K562 (cell line): ENCODE results near the gene DDR2. TPM values are rescaled to one million over a fixed set of nuclear protein-coding genes. Genes with fewer than 3 reads are reported as not detected.

Experiments used
- ATAC-seq: fragments of 200-7000 bp; cut with Tn5 transposase; 3 replicates; pipeline ENCODE4 v1.9.1; 2020; ENCODE audit warnings: moderate library complexity
- BruUV-seq: library from RNA; stranded (reverse); fragments of 400-500 nt; replicated peaks from 2 replicates; lab custom pipeline; 2021; lab: Mats Ljungman, UMichigan
- CTCF ChIA-PET: fragments of 300-600 bp; formaldehyde crosslinking; extraction: SDS; loops from one replicate; lab custom pipeline; 2021; ENCODE audit warnings: low intra/inter-chr PET ratio; lab: Yijun Ruan, JAX
- POLR2A ChIA-PET: fragments of 300-600, 350-650 bp; sonication (Branson Sonifier 250); formaldehyde crosslinking; extraction: SDS; loops from one replicate; lab custom pipeline; 2021; ENCODE audit warnings: antibody characterized with exemption, inconsistent platforms; lab: Yijun Ruan, JAX
- DNase-seq, 4 experiments: peaks; one replicate each; pipeline versions ENCODE4 v3.0.0 to v3.0.0-alpha.2; 2011 to 2018; ENCODE audit warnings: low spot score in 3 of 4, mixed read lengths in 3 of 4; ENCODE audit errors: extremely low read depth in 1 of 4
- FAIRE-seq: peaks from 2 replicates; lab custom pipeline; 2011; peaks lifted over from hg19 to GRCh38; lab: Jason Lieb, UNC
- H2AFZ ChIP-seq: 2 replicates; pipeline ENCODE4 v1.6.0; 2011; ENCODE audit warnings: low read depth, low read length, control low read depth, inconsistent platforms
- H3K27ac ChIP-seq: fragments of 200-600 bp; 3 replicates; pipeline ENCODE4 v1.8.0; 2011; ENCODE audit warnings: low read depth, mild to moderate bottlenecking, control low read depth, inconsistent platforms, low read length, moderate library complexity, mixed read lengths; ENCODE audit errors: extremely low read depth
- H3K27me3 ChIP-seq, 2 experiments: fragments of 300-600 bp in 1 of 2; 2 replicates in 1 of 2; 3 replicates in 1 of 2; pipeline versions ENCODE4 v1.6.0 to v1.8.0; 2011; ENCODE audit warnings: inconsistent platforms in 2 of 2, low read length in 2 of 2, mild to moderate bottlenecking in 1 of 2, mixed read lengths in 1 of 2, moderate library complexity in 1 of 2; ENCODE audit not compliant: control insufficient read depth in 2 of 2, insufficient read depth in 2 of 2
- H3K36me3 ChIP-seq: fragments of 300-600 bp; 3 replicates; pipeline ENCODE4 v1.8.0; 2011; ENCODE audit warnings: mild to moderate bottlenecking, low read length, inconsistent platforms; ENCODE audit not compliant: control insufficient read depth, insufficient read depth
- H3K4me1 ChIP-seq, 2 experiments: fragments of 200-600 bp in 1 of 2; replicated peaks in 1 of 2; 2 replicates in 1 of 2; 3 replicates in 1 of 2; pipeline versions ENCODE4 v1.5.1 to v1.8.0; 2011; ENCODE audit warnings: inconsistent platforms in 2 of 2, low read length in 2 of 2, mild to moderate bottlenecking in 1 of 2, mixed read lengths in 1 of 2, moderate library complexity in 1 of 2; ENCODE audit not compliant: control insufficient read depth in 2 of 2, insufficient read depth in 2 of 2
- H3K4me2 ChIP-seq: 2 replicates; pipeline ENCODE4 v1.6.1; 2011; ENCODE audit warnings: low read length, control low read depth, inconsistent platforms, mixed read lengths; ENCODE audit not compliant: insufficient read depth
- H3K4me3 ChIP-seq: fragments of 200-600 bp; sonication (generic), shearing (Covaris generic); 2 replicates; pipeline ENCODE4 v1.5.1; 2016; ENCODE audit warnings: control low read depth, inconsistent platforms
- H3K79me2 ChIP-seq: fragments of 200-600 bp; 3 replicates; pipeline ENCODE4 v1.8.0; 2011; ENCODE audit warnings: low read length, inconsistent platforms; ENCODE audit not compliant: control insufficient read depth, insufficient read depth
- H3K9ac ChIP-seq, 2 experiments: 2 replicates each; pipeline versions ENCODE4 v1.6.0 to v1.6.1; 2011; ENCODE audit warnings: low read depth in 2 of 2, low read length in 2 of 2, control low read depth in 1 of 2, inconsistent platforms in 1 of 2, mild to moderate bottlenecking in 1 of 2, mixed read lengths in 1 of 2; ENCODE audit not compliant: insufficient read depth in 1 of 2
- H3K9me1 ChIP-seq: one replicate; pipeline ENCODE4 v1.6.0; 2011; ENCODE audit warnings: inconsistent platforms, mild to moderate bottlenecking, low read length, moderate library complexity; ENCODE audit not compliant: control insufficient read depth, insufficient read depth
- H3K9me3 ChIP-seq: replicated peaks from 2 replicates; pipeline ENCODE4 v1.5.1; 2011; ENCODE audit warnings: low read depth, low read length, inconsistent platforms; ENCODE audit not compliant: control insufficient read depth, insufficient read depth
- H4K20me1 ChIP-seq: replicated peaks from 2 replicates; pipeline ENCODE4 v1.6.1; 2011; ENCODE audit warnings: low read length, inconsistent platforms, mixed read lengths; ENCODE audit not compliant: control insufficient read depth, insufficient read depth
- CBFB ChIP-seq: sonication (generic); formaldehyde crosslinking; IDR thresholded peaks from 2 replicates; pipeline ENCODE4 v1.4.0; 2020; ENCODE audit warnings: mild to moderate bottlenecking, missing genetic modification reagents
- CCNT2 ChIP-seq: IDR thresholded peaks from 2 replicates; pipeline ENCODE4 v1.6.1; 2011; ENCODE audit warnings: borderline replicate concordance, low read depth, mild to moderate bottlenecking, moderate library complexity, mixed read lengths, low read length; ENCODE audit not compliant: insufficient read length; ENCODE audit errors: extremely low read depth
- FUS ChIP-seq: fragments of 200-400 bp; formaldehyde crosslinking; optimal IDR thresholded peaks from 2 replicates; pipeline ENCODE3; 2017; ENCODE audit warnings: low read depth, low read length
- HLTF ChIP-seq: fragments of 450-650 bp; IDR thresholded peaks from 2 replicates; pipeline ENCODE4 v1.6.1; 2016
- SMARCE1 ChIP-seq: fragments of 450-650 bp; IDR thresholded peaks from 2 replicates; pipeline ENCODE4 v1.7.1; 2016; ENCODE audit warnings: mild to moderate bottlenecking
- SP1 ChIP-seq: sonication (generic); formaldehyde crosslinking; IDR thresholded peaks from 2 replicates; pipeline ENCODE4 v1.8.1; 2022; ENCODE audit warnings: mild to moderate bottlenecking, missing genetic modification reagents
- TAF9B ChIP-seq: fragments of 450-650 bp; IDR thresholded peaks from 2 replicates; pipeline ENCODE4 v1.6.1; 2018; ENCODE audit warnings: mild to moderate bottlenecking; ENCODE audit not compliant: partially characterized antibody
- TGIF2 ChIP-seq: sonication (generic); formaldehyde crosslinking; IDR thresholded peaks from 2 replicates; pipeline ENCODE4 v1.8.1; 2022; ENCODE audit warnings: mild to moderate bottlenecking, missing genetic modification reagents, moderate library complexity
- ZNF134 ChIP-seq: fragments of 250-450 bp; sonication (Bioruptor Pico); conservative IDR thresholded peaks from 2 replicates; pipeline ENCODE4 v1.4.0; 2020
- ZZZ3 ChIP-seq: fragments of 450-650 bp; IDR thresholded peaks from 2 replicates; pipeline ENCODE4 v1.6.1; 2016; ENCODE audit warnings: antibody characterized with exemption, mild to moderate bottlenecking, moderate library complexity
- WGBS: fragments of 100-300 bp; shearing (Covaris generic); methylation state at CpG from one replicate; pipeline ENCODE4 v1.1.6; 2016; ENCODE audit warnings: low coverage, mixed read lengths; ENCODE audit not compliant: insufficient coverage; ENCODE audit errors: missing lambda C conversion rate; 5-methylcytosine and 5-hydroxymethylcytosine counted together
- in situ Hi-C: fragments of 300-500 bp; cut with MboI; formaldehyde crosslinking; loops from 4 replicates; pipeline ENCODE4 v1.15.0; 2018; ENCODE audit warnings: inconsistent platforms, mixed read lengths
- intact Hi-C: fragments of 100-400 bp; cut with micrococcal nuclease; formaldehyde crosslinking; loops from 2 replicates; pipeline ENCODE4 v1.14.2; 2022
- polyA plus RNA-seq, 8 experiments: library from polyadenylated mRNA; depleted of rRNA in 4 of 8; stranded (reverse) in 5 of 8; unstranded in 3 of 8; fragments of >200 nt; fragmentation: Nextera tagmentation in 2 of 8; fragmentation: Illumina TruSeq in 1 of 8; extraction: Ambion mirVana in 2 of 8; extraction: Trizol in 1 of 8; gene quantifications; 2 replicates each; pipeline versions ENCODE4 v1.2.1 to v1.2.3, GENCODE V29; 2011 to 2014; ENCODE audit warnings: inconsistent platforms in 1 of 8, missing spikeins in 1 of 8
- total RNA-seq, 7 experiments: library from RNA; depleted of rRNA in 6 of 7; stranded (reverse); fragments of >200 nt in 6 of 7; fragmentation: Illumina TruSeq in 2 of 7; extraction: Trizol in 2 of 7; gene quantifications; 2 replicates each; pipeline versions ENCODE4 v1.2.1 to v1.2.3, GENCODE V29; 2011 to 2021; ENCODE audit warnings: low replicate concordance in 1 of 7
- TF ChIP-seq, protein P1 (sequence below): sonication (generic); formaldehyde crosslinking; IDR thresholded peaks from 2 replicates; pipeline ENCODE4 v1.8.0; 2022; ENCODE audit warnings: mild to moderate bottlenecking, missing genetic modification reagents, borderline replicate concordance
- TF ChIP-seq, protein P2 (sequence below): fragments of 250-450 bp; sonication (Bioruptor Pico); IDR thresholded peaks from 2 replicates; pipeline ENCODE4 v1.5.0; 2020; ENCODE audit warnings: mild to moderate bottlenecking, borderline replicate concordance

The DDR2 gene
- total and polyA plus RNA-seq, 9 of the 15 experiments (the other 6 are each of a cell fraction or from before 2014, with no cell fraction given), result 0.36 to 2.0 (median 1.1) TPM

DNA sequence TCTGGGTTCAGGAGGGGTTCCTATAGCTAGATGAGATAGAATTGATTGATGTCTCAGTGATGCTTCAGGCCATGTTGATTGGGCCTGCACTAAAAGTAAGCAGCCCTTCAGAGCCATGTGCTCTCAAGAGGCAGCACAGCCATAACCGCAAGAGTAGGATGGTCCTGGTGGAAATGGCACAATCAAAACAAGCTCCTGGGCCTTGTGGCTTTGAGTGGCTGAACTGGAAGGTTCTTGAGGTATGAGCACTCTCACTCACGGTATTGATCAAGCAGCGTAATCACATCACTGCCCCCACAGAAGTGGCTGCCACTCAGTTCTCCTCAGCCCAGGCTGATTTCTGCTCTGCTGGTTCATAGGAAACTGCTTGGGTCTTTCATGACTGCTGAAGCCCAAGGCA, 76.0 kb downstream of the DDR2 start:
- no peaks in the 10 kb centered on the region for H3K79me2 ChIP-seq
- no peak overlapping the region for H3K4me2 ChIP-seq
- no peak overlapping the region for H3K9ac ChIP-seq
- TF ChIP-seq ZZZ3 (no peak), ZNF134 (CRISPR knock-in tag) (no peak), SP1 (CRISPR knock-in tag) (no peak), SMARCE1 (no peak), TAF9B (no peak), CBFB (CRISPR knock-in tag) (no peak), TGIF2 (CRISPR knock-in tag) (no peak), HLTF (no peak), FUS (no peak), CCNT2 (no peak)
- TF ChIP-seq, protein P1, sequence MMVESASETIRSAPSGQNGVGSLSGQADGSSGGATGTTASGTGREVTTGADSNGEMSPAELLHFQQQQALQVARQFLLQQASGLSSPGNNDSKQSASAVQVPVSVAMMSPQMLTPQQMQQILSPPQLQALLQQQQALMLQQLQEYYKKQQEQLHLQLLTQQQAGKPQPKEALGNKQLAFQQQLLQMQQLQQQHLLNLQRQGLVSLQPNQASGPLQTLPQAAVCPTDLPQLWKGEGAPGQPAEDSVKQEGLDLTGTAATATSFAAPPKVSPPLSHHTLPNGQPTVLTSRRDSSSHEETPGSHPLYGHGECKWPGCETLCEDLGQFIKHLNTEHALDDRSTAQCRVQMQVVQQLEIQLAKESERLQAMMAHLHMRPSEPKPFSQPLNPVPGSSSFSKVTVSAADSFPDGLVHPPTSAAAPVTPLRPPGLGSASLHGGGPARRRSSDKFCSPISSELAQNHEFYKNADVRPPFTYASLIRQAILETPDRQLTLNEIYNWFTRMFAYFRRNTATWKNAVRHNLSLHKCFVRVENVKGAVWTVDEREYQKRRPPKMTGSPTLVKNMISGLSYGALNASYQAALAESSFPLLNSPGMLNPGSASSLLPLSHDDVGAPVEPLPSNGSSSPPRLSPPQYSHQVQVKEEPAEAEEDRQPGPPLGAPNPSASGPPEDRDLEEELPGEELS (CRISPR knock-in tag), result no peak
- TF ChIP-seq, protein P2, sequence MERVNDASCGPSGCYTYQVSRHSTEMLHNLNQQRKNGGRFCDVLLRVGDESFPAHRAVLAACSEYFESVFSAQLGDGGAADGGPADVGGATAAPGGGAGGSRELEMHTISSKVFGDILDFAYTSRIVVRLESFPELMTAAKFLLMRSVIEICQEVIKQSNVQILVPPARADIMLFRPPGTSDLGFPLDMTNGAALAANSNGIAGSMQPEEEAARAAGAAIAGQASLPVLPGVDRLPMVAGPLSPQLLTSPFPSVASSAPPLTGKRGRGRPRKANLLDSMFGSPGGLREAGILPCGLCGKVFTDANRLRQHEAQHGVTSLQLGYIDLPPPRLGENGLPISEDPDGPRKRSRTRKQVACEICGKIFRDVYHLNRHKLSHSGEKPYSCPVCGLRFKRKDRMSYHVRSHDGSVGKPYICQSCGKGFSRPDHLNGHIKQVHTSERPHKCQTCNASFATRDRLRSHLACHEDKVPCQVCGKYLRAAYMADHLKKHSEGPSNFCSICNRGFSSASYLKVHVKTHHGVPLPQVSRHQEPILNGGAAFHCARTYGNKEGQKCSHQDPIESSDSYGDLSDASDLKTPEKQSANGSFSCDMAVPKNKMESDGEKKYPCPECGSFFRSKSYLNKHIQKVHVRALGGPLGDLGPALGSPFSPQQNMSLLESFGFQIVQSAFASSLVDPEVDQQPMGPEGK (CRISPR knock-in tag), result no peak
- TF ChIP-seq, all 486 proteins: peak for 0
- CTCF ChIA-PET, result no interaction called here
- no TSS peak for BruUV-seq
- H3K27ac ChIP-seq, result no peak overlapping the region
- H3K9me3 ChIP-seq, result no peaks in the 10 kb centered on the region
- ATAC-seq (no peak), FAIRE-seq (no peak), DNase-seq (no peak)
- POLR2A ChIA-PET, result no interaction called here
- no peaks in the 10 kb centered on the region for H4K20me1 ChIP-seq
- intact Hi-C loops, result no loop called here
- no peaks in the 10 kb centered on the region for H3K36me3 ChIP-seq
- in situ Hi-C loops, result no loop called here
- no peak overlapping the region for H3K4me3 ChIP-seq
- H3K9me1 ChIP-seq, result no peaks in the 10 kb centered on the region
- 44% methylated on average over 3 of the region's 3 CpGs for WGBS
- no peaks in the 10 kb centered on the region for H3K27me3 ChIP-seq
- no peak overlapping the region for H2AFZ ChIP-seq
- peaks cover 0 to 17% of the 10 kb centered on the region in 2 experiments; a peak in 3 of 5 replicates for H3K4me1 ChIP-seq
